ENCODE measurements around the gene OR51D1. TPM values are rescaled to one million over a fixed set of nuclear protein-coding genes. Genes with fewer than 3 reads are reported as not detected.

Gene OR51D1
- total RNA-seq, 1 experiment from 2014 or later = not detected

DNA sequence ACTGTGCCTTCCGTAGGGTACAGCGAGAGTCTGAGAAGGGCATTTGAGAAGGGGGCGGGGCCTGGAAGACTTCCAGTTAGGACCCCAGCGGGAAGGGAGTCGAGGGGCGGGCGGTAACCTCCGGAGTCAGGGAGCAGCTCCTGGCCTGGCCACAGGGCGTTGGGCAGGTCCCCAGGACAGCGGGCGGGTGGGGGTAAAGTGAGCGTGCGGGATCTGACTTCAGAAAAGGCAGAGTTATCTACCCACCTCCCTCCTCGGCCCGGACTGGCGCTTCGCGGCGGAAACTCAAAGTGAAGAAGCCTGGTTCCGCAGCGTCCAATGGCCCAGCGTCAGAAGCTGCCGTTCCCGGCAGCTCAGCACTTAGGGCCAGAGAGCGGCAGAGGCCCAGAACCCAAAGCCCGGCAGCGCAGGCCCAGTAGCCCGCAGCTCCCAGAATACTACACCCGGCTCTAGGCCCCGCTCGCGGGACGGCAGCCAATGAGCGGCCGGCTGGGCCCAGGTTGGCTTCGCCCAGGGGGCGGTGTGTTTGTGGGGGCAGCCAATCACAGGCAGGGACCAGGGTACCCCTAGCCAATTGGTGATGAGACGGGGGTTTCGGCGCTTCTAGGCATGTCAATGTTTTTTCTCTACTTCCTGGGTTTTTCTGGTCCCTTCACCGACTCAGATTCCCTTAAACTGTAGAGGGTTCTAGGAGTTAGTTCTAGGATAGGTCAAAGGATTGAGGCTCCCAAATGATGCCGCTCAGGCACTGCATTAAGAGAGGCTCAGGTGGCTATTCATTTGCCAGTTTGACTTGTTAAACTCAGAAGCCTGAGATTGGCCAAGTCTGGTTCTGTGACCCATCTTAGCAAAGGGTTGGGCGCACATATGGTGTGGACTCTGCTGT is 29.3 kb upstream of the OR51D1 start, which contains the start of gene TRIM68:
TSS of gene TRIM68 (minus strand) at position 451 of the 886 bp plus-strand sequence. CDS start 2,727 bp downstream, outside the sequence.
- H3K27me3 ChIP-seq (ENCODE audit: insufficient read depth, low read length) = no peaks in the 10 kb centered on the region
- H3K79me1 ChIP-seq (ENCODE audit: insufficient read depth, low read depth, low read length, poor library complexity, severe bottlenecking) = no peaks in the 10 kb centered on the region
- no CpG with 5 or more reads among the region's 43 CpGs for WGBS (ENCODE audit: extremely low coverage, insufficient read length, low lambda C conversion rate)
- no peak within 1 kb of the TSS for H3K4ac ChIP-seq (ENCODE audit: low read depth, low read length)
- H3K23ac ChIP-seq (ENCODE audit: insufficient read length, low read depth, low read length) = no peak within 1 kb of the TSS
- peak within 1 kb of the TSS; percentile 90 for H3K18ac ChIP-seq (ENCODE audit: insufficient read length, low read depth, low read length)
- peak within 1 kb of the TSS; percentile 74 for H3K9ac ChIP-seq (ENCODE audit: extremely low read depth, insufficient read length, low read length)
- H4K91ac ChIP-seq (ENCODE audit: insufficient read length, low read depth, low read length) = no peak within 1 kb of the TSS
- Mint-ChIP-seq H3K9me3 (no peaks in the 10 kb centered on the region), H3K27ac (peak within 1 kb of the TSS in 1 of 3 experiments; percentile 87; a peak in 5 of 7 replicates), H3K27me3 (ENCODE audit: low read depth) (peaks cover 19% of the 10 kb centered on the region), H3K4me3 (peak within 1 kb of the TSS; percentile 82 to 88), H3K36me3 (ENCODE audit: insufficient read depth in 1 of 3, low read depth in 3 of 3) (peaks cover 0 to 4% (median 0%) of the 10 kb centered on the region in 3 experiments; a peak in 2 of 7 replicates), H3K4me1 (peaks cover 7 to 9% of the 10 kb centered on the region in 2 experiments)
- no peak within 1 kb of the TSS for H4K5ac ChIP-seq (ENCODE audit: insufficient read length, low read depth, low read length)
- no peaks in the 10 kb centered on the region for H3K9me3 ChIP-seq (ENCODE audit: control insufficient read depth, low read depth, low read length)
- TF ChIP-seq, protein P1, sequence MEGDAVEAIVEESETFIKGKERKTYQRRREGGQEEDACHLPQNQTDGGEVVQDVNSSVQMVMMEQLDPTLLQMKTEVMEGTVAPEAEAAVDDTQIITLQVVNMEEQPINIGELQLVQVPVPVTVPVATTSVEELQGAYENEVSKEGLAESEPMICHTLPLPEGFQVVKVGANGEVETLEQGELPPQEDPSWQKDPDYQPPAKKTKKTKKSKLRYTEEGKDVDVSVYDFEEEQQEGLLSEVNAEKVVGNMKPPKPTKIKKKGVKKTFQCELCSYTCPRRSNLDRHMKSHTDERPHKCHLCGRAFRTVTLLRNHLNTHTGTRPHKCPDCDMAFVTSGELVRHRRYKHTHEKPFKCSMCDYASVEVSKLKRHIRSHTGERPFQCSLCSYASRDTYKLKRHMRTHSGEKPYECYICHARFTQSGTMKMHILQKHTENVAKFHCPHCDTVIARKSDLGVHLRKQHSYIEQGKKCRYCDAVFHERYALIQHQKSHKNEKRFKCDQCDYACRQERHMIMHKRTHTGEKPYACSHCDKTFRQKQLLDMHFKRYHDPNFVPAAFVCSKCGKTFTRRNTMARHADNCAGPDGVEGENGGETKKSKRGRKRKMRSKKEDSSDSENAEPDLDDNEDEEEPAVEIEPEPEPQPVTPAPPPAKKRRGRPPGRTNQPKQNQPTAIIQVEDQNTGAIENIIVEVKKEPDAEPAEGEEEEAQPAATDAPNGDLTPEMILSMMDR (conservative IDR thresholded peaks at IDR 0.05) = no peak; the same call in 2 of the 3 replicates
- no peaks in the 10 kb centered on the region for H4K20me1 ChIP-seq (ENCODE audit: control insufficient read depth, insufficient read depth, insufficient read length)
- H3K4me1 ChIP-seq (ENCODE audit: insufficient read depth, low read length) = no peaks in the 10 kb centered on the region
- H2BK15ac ChIP-seq (ENCODE audit: low read depth, low read length) = no peak within 1 kb of the TSS
- no peak within 1 kb of the TSS for H2AK5ac ChIP-seq (ENCODE audit: insufficient read length, low read length)
- no peak within 1 kb of the TSS for H3T11ph ChIP-seq (ENCODE audit: low read length)
- no peaks in the 10 kb centered on the region for H3K79me2 ChIP-seq (ENCODE audit: insufficient read depth, low read length)
- peak within 1 kb of the TSS; percentile 62 for H3K4me2 ChIP-seq (ENCODE audit: insufficient read depth, insufficient read length, low read length)
- H4K8ac ChIP-seq (replicated peaks; ENCODE audit: insufficient read length, low read depth, low read length) = no peak within 1 kb of the TSS
- no peak within 1 kb of the TSS for H3K56ac ChIP-seq (ENCODE audit: insufficient read length, low read depth, low read length)
- H3K14ac ChIP-seq (ENCODE audit: insufficient read depth, low read length) = peak within 1 kb of the TSS; percentile 89; the same call in 1 of the 2 replicates
- no peak within 1 kb of the TSS for H2BK12ac ChIP-seq (ENCODE audit: insufficient read length, low read depth, low read length)
- no peak within 1 kb of the TSS for H2BK120ac ChIP-seq (ENCODE audit: low read depth, low read length, poor library complexity, severe bottlenecking)
- DNase-seq = peak; percentile 97
- H3K23me2 ChIP-seq (ENCODE audit: insufficient read length, low read depth, low read length, poor library complexity, severe bottlenecking) = no peaks in the 10 kb centered on the region
- H2BK5ac ChIP-seq (ENCODE audit: insufficient read length, low read length) = no peak within 1 kb of the TSS
- no peak within 1 kb of the TSS for H3K27ac ChIP-seq (ENCODE audit: insufficient read length, low read depth, low read length)
- H2AFZ ChIP-seq (ENCODE audit: low read length) = peak within 1 kb of the TSS; percentile 99
- H2BK20ac ChIP-seq (ENCODE audit: low read depth, low read length, poor library complexity, severe bottlenecking) = no peak within 1 kb of the TSS
